DMS53 treated with DMSO at 0.1 percent for 48 hours (cell line): ENCODE measurements around the gene SERTM1.
A peak's percentile ranks its signal among the peaks of the same experiment; 100 is the strongest.

Experiments used
- DNase-seq: peaks from one replicate; lab custom pipeline; 2025; ENCODE audit not compliant: unreplicated experiment; lab: John Stamatoyannopoulos, UW

The SERTM1 gene

GRCh38 chr13:36710396-36710795 is 36.6 kb downstream of the SERTM1 start:
- no peak for DNase-seq

- DNase-seq, result no peak
These were observed 38.5 kb downstream of the SERTM1 start for GRCh38 chr13:36712290-36712689.

GRCh38 chr13:36712770-36713169 is 39.0 kb downstream of the SERTM1 start:
- DNase-seq, result no peak

GRCh38 chr13:36713887-36714286 is 40.1 kb downstream of the SERTM1 start:
- no peak for DNase-seq

GRCh38 chr13:36715841-36716240 is 42.0 kb downstream of the SERTM1 start:
- no peak for DNase-seq

GRCh38 chr13:36717017-36717416 is 43.2 kb downstream of the SERTM1 start:
- DNase-seq, result no peak

- no peak for DNase-seq
These were observed 44.2 kb downstream of the SERTM1 start for GRCh38 chr13:36717966-36718545.

GRCh38 chr13:36718686-36719085 is 44.9 kb downstream of the SERTM1 start:
- no peak for DNase-seq

- no peak for DNase-seq
These were observed 50.3 kb downstream of the SERTM1 start for GRCh38 chr13:36724141-36724540.

- no peak for DNase-seq
These were observed 52.1 kb downstream of the SERTM1 start for GRCh38 chr13:36725936-36726335.

GRCh38 chr13:36728006-36728405 is 54.2 kb downstream of the SERTM1 start:
- DNase-seq, result no peak

- peak; percentile 42 for DNase-seq
These were observed 62.4 kb downstream of the SERTM1 start for GRCh38 chr13:36736119-36736726.

- DNase-seq, result no peak
These were observed 63.8 kb downstream of the SERTM1 start for GRCh38 chr13:36737524-36738083.

- DNase-seq, result no peak
These were observed 71.6 kb downstream of the SERTM1 start for GRCh38 chr13:36745436-36745835.

- no peak for DNase-seq
These were observed 72.2 kb downstream of the SERTM1 start for GRCh38 chr13:36746051-36746450.
